Adrenal gland (tissue), 12 donors: ENCODE measurements around the gene TBC1D24. TPM values are rescaled to one million over a fixed set of nuclear protein-coding genes. Genes with fewer than 3 reads are reported as not detected.

Experiments used
- microRNA counts, 2 donors: library from miRNA; unstranded; fragments of <30 nt; microRNA quantifications; one replicate each; lab custom pipeline; 2016
- microRNA-seq, 3 donors: library from miRNA; unstranded; fragments of <30 nt; microRNA quantifications; one replicate each; pipeline ENCODE4, GENCODE V29; 2017 to 2020
- polyA plus RNA-seq, 3 donors: library from polyadenylated mRNA; stranded (reverse); fragments of 200-250 nt in 2 of 3; fragments of 350-450 nt in 1 of 3; fragmentation: Illumina TruSeq in 1 of 3; extraction: RNeasy Lipid Tissue Mini Kit (QIAGEN cat#74804) in 1 of 3; gene quantifications; one replicate each; pipeline ENCODE4 v1.2.3, GENCODE V29; 2013 to 2014
- small RNA-seq, 2 donors: library from RNA; depleted of rRNA; stranded (forward); fragments of <200 nt; gene quantifications; one replicate each; pipeline ENCODE3, GENCODE V24; 2016
- total RNA-seq, 9 donors: library from RNA; depleted of rRNA in 4 of 9; stranded (reverse); fragments of >200 nt in 4 of 9; fragments of 120-200 nt in 1 of 9; fragmentation: NEBNext Ultra II Directional in 1 of 9; extraction: Animal tissue kit (Norgen Biotek cat#: 25700) in 1 of 9; gene quantifications; one replicate each; pipeline versions ENCODE4 v1.1.0 to v1.2.4, GENCODE V29; 2013 to 2023
- donor health status: healthy with polysubstance abuse.
- donor health status: Bipolar disorder and iron deficiency.
- donor health status: DM: yes; HTN: yes; CAD: no.
- donor health status: DM: no; HTN: no; CAD: no.
- donor health status: DM: no; HTN: no; CAD: no.
- donor health status: DM: yes; HTN: yes; CAD: no.

TBC1D24 gene
- total and polyA plus RNA-seq, 12 donors = 3.9 to 18.5 (median 13.9) TPM

MicroRNAs encoded within 50 kb of the gene (microRNA counts, 767-probe panel; counts per million panel counts)
- microRNA hsa-miR-3178 (lab: Ali Mortazavi, UCI) = 0 counts per million in 2 donors

Small RNAs within 50 kb of the gene (microRNA-seq; reads per million reads assigned to microRNA genes)
- gene MIR3178 (0 to 0.38 (median 0) reads per million in 3 donors), gene MIR6767 (0 reads per million in 3 donors), gene MIR6768 (0 reads per million in 3 donors)

Small RNAs within 50 kb of the gene (small RNA-seq; reads per million reads assigned to genes)
- gene AC093525.1 (0 reads per million in 2 donors), gene MIR3178 (0 reads per million in 2 donors), gene MIR6768 (0 reads per million in 2 donors)

Other genes starting within 250 kb of the TBC1D24 start
- 1 to 10 TPM in 2 of 9 donors, under 1 TPM in 6, not detected in 1; 0.25 to 2.9 (median 0.72) TPM for gene DNASE1L2, start 238.7 kb upstream of the TBC1D24 start, total RNA-seq
- gene DNASE1L2, start 238.7 kb upstream of the TBC1D24 start, polyA plus RNA-seq = 1 to 10 TPM in 2 of 3 donors, not detected in 1; 2.2 to 6.0 TPM
- 10 to 100 TPM; 34.7 to 80.2 (median 57.8) TPM for gene ECI1, start 223.5 kb upstream of the TBC1D24 start, total RNA-seq
- 100 to 1,000 TPM in 1 of 3 donors, 10 to 100 TPM in 1, 1 to 10 TPM in 1; 5.8 to 172 (median 99.0) TPM for gene ECI1, start 223.5 kb upstream of the TBC1D24 start, polyA plus RNA-seq
- 100 to 1,000 TPM in 8 of 9 donors, 10 to 100 TPM in 1; 83.5 to 176 (median 125) TPM for gene RNPS1, start 207.0 kb upstream of the TBC1D24 start, total RNA-seq
- 100 to 1,000 TPM in 1 of 3 donors, 10 to 100 TPM in 2; 90.2 to 105 (median 93.6) TPM for gene RNPS1, start 207.0 kb upstream of the TBC1D24 start, polyA plus RNA-seq
- gene ABCA3, start 134.4 kb upstream of the TBC1D24 start, total RNA-seq = 10 to 100 TPM in 8 of 9 donors, 1 to 10 TPM in 1; 3.3 to 30.8 (median 23.4) TPM
- gene ABCA3, start 134.4 kb upstream of the TBC1D24 start, polyA plus RNA-seq = 10 to 100 TPM; 12.4 to 21.3 (median 12.8) TPM
- 1 to 10 TPM; 1.6 to 5.4 (median 2.5) TPM for gene CCNF, start 45.7 kb upstream of the TBC1D24 start, total RNA-seq
- gene CCNF, start 45.7 kb upstream of the TBC1D24 start, polyA plus RNA-seq = 1 to 10 TPM in 1 of 3 donors, under 1 TPM in 2; 0.71 to 2.2 (median 0.84) TPM
- 1 to 10 TPM in 7 of 9 donors, under 1 TPM in 2; 0.53 to 8.6 (median 1.6) TPM for gene TEDC2, start 15.0 kb upstream of the TBC1D24 start, total RNA-seq
- 1 to 10 TPM in 1 of 3 donors, under 1 TPM in 2; 0.33 to 2.5 (median 0.98) TPM for gene TEDC2, start 15.0 kb upstream of the TBC1D24 start, polyA plus RNA-seq
- gene NTN3, start 3.8 kb upstream of the TBC1D24 start, total RNA-seq = 1 to 10 TPM in 2 of 9 donors, under 1 TPM in 6, not detected in 1; 0.16 to 1.5 (median 0.30) TPM
- under 1 TPM in 1 of 3 donors, not detected in 2; 0.88 TPM for gene NTN3, start 3.8 kb upstream of the TBC1D24 start, polyA plus RNA-seq
- 100 to 1,000 TPM in 4 of 9 donors, 10 to 100 TPM in 5; 26.5 to 318 (median 94.3) TPM for gene ATP6V0C, start 38.8 kb downstream of the TBC1D24 start, total RNA-seq
- gene ATP6V0C, start 38.8 kb downstream of the TBC1D24 start, polyA plus RNA-seq = 100 to 1,000 TPM in 2 of 3 donors, 10 to 100 TPM in 1; 64.4 to 236 (median 172) TPM
- 100 to 1,000 TPM in 1 of 9 donors, 10 to 100 TPM in 8; 21.9 to 131 (median 65.2) TPM for gene AMDHD2, start 45.2 kb downstream of the TBC1D24 start, total RNA-seq
- gene AMDHD2, start 45.2 kb downstream of the TBC1D24 start, polyA plus RNA-seq = 100 to 1,000 TPM in 1 of 3 donors, 10 to 100 TPM in 1, 1 to 10 TPM in 1; 3.1 to 131 (median 54.6) TPM
- under 1 TPM in 1 of 9 donors, not detected in 8; 0.11 TPM for gene CEMP1, start 56.3 kb downstream of the TBC1D24 start, total RNA-seq
- gene CEMP1, start 56.3 kb downstream of the TBC1D24 start, polyA plus RNA-seq = 1 to 10 TPM in 2 of 3 donors, not detected in 1; 1.3 to 1.4 TPM
- 10 to 100 TPM; 23.9 to 68.0 (median 42.2) TPM for gene PDPK1, start 62.9 kb downstream of the TBC1D24 start, total RNA-seq
- gene PDPK1, start 62.9 kb downstream of the TBC1D24 start, polyA plus RNA-seq = 10 to 100 TPM; 28.9 to 69.7 (median 31.0) TPM
- gene KCTD5, start 207.4 kb downstream of the TBC1D24 start, total RNA-seq = 10 to 100 TPM; 14.0 to 81.5 (median 18.8) TPM
- 10 to 100 TPM; 11.0 to 21.8 (median 13.4) TPM for gene KCTD5, start 207.4 kb downstream of the TBC1D24 start, polyA plus RNA-seq
- gene PRSS27, start 245.1 kb downstream of the TBC1D24 start, total RNA-seq = 1 to 10 TPM in 5 of 9 donors, under 1 TPM in 3, not detected in 1; 0.33 to 2.1 (median 1.4) TPM
- gene PRSS27, start 245.1 kb downstream of the TBC1D24 start, polyA plus RNA-seq = 1 to 10 TPM in 2 of 3 donors, not detected in 1; 2.6 to 2.7 TPM